GM19023 (cell line): ENCODE data around the gene TP53TG3D.
"Not testable (repeated sequence)": the region's sequence is repeated elsewhere in the genome, so short reads cannot be mapped to it uniquely, and the experiment has no call there.

ENCODE experiments used
- ATAC-seq: cut with Tn5 transposase; IDR thresholded peaks from one replicate; pipeline ENCODE4 v1.9.1; 2021; ENCODE audit warnings: mild to moderate bottlenecking, moderate library complexity; ENCODE audit not compliant: unreplicated experiment

TP53TG3D gene

GRCh38 chr16:32252986-32253385 is at the start of gene TP53TG3D:
Gene TP53TG3D (plus strand): TSS chr16:32253286. CDS start chr16:32253354, 68 bp downstream.
- ATAC-seq: not testable (repeated sequence)

- ATAC-seq: not testable (repeated sequence)
These were observed 421 bp downstream of the TP53TG3D start for GRCh38 chr16:32253507-32253906.

GRCh38 chr16:32261526-32261925 is 8.4 kb downstream of the TP53TG3D start:
- ATAC-seq: not testable (repeated sequence)

GRCh38 chr16:32263552-32263951 is 10.5 kb downstream of the TP53TG3D start:
- not testable (repeated sequence) for ATAC-seq

GRCh38 chr16:32281910-32282309 is 28.8 kb downstream of the TP53TG3D start:
- not testable (repeated sequence) for ATAC-seq

GRCh38 chr16:32283024-32283423 is 29.9 kb downstream of the TP53TG3D start:
- not testable (repeated sequence) for ATAC-seq

GRCh38 chr16:32283917-32284495 is 30.9 kb downstream of the TP53TG3D start:
- not testable (repeated sequence) for ATAC-seq

- ATAC-seq: not testable (repeated sequence)
These were observed 32.0 kb downstream of the TP53TG3D start for GRCh38 chr16:32284800-32285796.

GRCh38 chr16:32286193-32286592 is 33.1 kb downstream of the TP53TG3D start:
- ATAC-seq: not testable (repeated sequence)

GRCh38 chr16:32287743-32288142 is 34.7 kb downstream of the TP53TG3D start:
- ATAC-seq: not testable (repeated sequence)

- not testable (repeated sequence) for ATAC-seq
These were observed 36.1 kb downstream of the TP53TG3D start for GRCh38 chr16:32289197-32289596.

- not testable (repeated sequence) for ATAC-seq
These were observed 49.7 kb downstream of the TP53TG3D start for GRCh38 chr16:32302776-32303175.
